ENCODE results near the gene HCN2. TPM values are rescaled to one million over a fixed set of nuclear protein-coding genes. Genes with fewer than 3 reads are reported as not detected.

HCN2 gene
- total RNA-seq, 1 donor from 2014 or later: 5.5 TPM

- no peak overlapping the region for H3K4me2 ChIP-seq (ENCODE audit: low read length)
- peaks cover 8% of the 10 kb centered on the region for H3K4me1 ChIP-seq (ENCODE audit: insufficient read depth, low read length)
- no peaks in the 10 kb centered on the region for H3K9me3 Mint-ChIP-seq (ENCODE audit: unreplicated experiment)
- peaks cover 8% of the 10 kb centered on the region for H3K27me3 Mint-ChIP-seq (ENCODE audit: low read depth, unreplicated experiment)
- DNase-seq (ENCODE audit: low read depth) (no peak), FAIRE-seq (no peak)
- peak overlapping the region; percentile 34 for H3K27ac Mint-ChIP-seq (ENCODE audit: unreplicated experiment)
- H3K27me3 ChIP-seq (ENCODE audit: insufficient read depth, low read length): no peaks in the 10 kb centered on the region
- no peaks in the 10 kb centered on the region for H3K36me3 ChIP-seq (ENCODE audit: insufficient read depth, low read length)
- peaks cover 3% of the 10 kb centered on the region for H4K20me1 ChIP-seq (ENCODE audit: insufficient read depth, low read length)
- no peaks in the 10 kb centered on the region for H3K36me3 Mint-ChIP-seq (ENCODE audit: low read depth, unreplicated experiment)
- TF ChIP-seq CTCF (IDR thresholded peaks at IDR 0.05; ENCODE audit: insufficient read depth, low read depth, low read length) (no peak), EZH2 (IDR thresholded peaks at IDR 0.05; ENCODE audit: insufficient read depth, low read length) (no peak)
- no peak overlapping the region for H3K9ac ChIP-seq (ENCODE audit: low read length)
- no peak overlapping the region for H3K4me3 Mint-ChIP-seq (ENCODE audit: unreplicated experiment)
- no peak overlapping the region for H3K27ac ChIP-seq (ENCODE audit: low read depth, low read length)
- peaks cover 2% of the 10 kb centered on the region for H3K4me1 Mint-ChIP-seq (ENCODE audit: low read depth, unreplicated experiment)
- H3K79me2 ChIP-seq (ENCODE audit: insufficient read depth, low read length): no peaks in the 10 kb centered on the region
- no peak overlapping the region for H3K4me3 ChIP-seq (ENCODE audit: insufficient read depth, low read depth, low read length)
- H3K9me3 ChIP-seq (ENCODE audit: insufficient read depth, low read depth, low read length): no peaks in the 10 kb centered on the region
- H2AFZ ChIP-seq (ENCODE audit: low read depth, low read length): no peak overlapping the region
Observed at GRCh38 chr19:640606-641189, 51.0 kb downstream of the HCN2 start.

- H4K20me1 ChIP-seq (ENCODE audit: insufficient read depth, low read length): peaks cover 3% of the 10 kb centered on the region
- H3K4me1 Mint-ChIP-seq (ENCODE audit: low read depth, unreplicated experiment): peaks cover 2% of the 10 kb centered on the region
- H2AFZ ChIP-seq (ENCODE audit: low read depth, low read length): no peak overlapping the region
- H3K36me3 Mint-ChIP-seq (ENCODE audit: low read depth, unreplicated experiment): peaks cover 2% of the 10 kb centered on the region
- no peak overlapping the region for H3K27ac Mint-ChIP-seq (ENCODE audit: unreplicated experiment)
- H3K27me3 ChIP-seq (ENCODE audit: insufficient read depth, low read length): no peaks in the 10 kb centered on the region
- H3K4me1 ChIP-seq (ENCODE audit: insufficient read depth, low read length): peaks cover 8% of the 10 kb centered on the region
- H3K27me3 Mint-ChIP-seq (ENCODE audit: low read depth, unreplicated experiment): peaks cover 8% of the 10 kb centered on the region
- H3K9me3 Mint-ChIP-seq (ENCODE audit: unreplicated experiment): no peaks in the 10 kb centered on the region
- no peak overlapping the region for H3K4me2 ChIP-seq (ENCODE audit: low read length)
- H3K9me3 ChIP-seq (ENCODE audit: insufficient read depth, low read depth, low read length): no peaks in the 10 kb centered on the region
- no peak overlapping the region for H3K9ac ChIP-seq (ENCODE audit: low read length)
- no peak overlapping the region for H3K4me3 ChIP-seq (ENCODE audit: insufficient read depth, low read depth, low read length)
- DNase-seq (ENCODE audit: low read depth) (no peak), FAIRE-seq (no peak)
- H3K79me2 ChIP-seq (ENCODE audit: insufficient read depth, low read length): no peaks in the 10 kb centered on the region
- H3K27ac ChIP-seq (ENCODE audit: low read depth, low read length): no peak overlapping the region
- H3K4me3 Mint-ChIP-seq (ENCODE audit: unreplicated experiment): no peak overlapping the region
- no peaks in the 10 kb centered on the region for H3K36me3 ChIP-seq (ENCODE audit: insufficient read depth, low read length)
- TF ChIP-seq EZH2 (IDR thresholded peaks at IDR 0.05; ENCODE audit: insufficient read depth, low read length): no peak
- TF ChIP-seq CTCF (IDR thresholded peaks at IDR 0.05; ENCODE audit: insufficient read depth, low read depth, low read length): no peak
Observed at GRCh38 chr19:641702-642101, 52.0 kb downstream of the HCN2 start.
